C4-2B (cell line): ENCODE results near the gene ANKZF1.

Experiments used
- H3K27ac ChIP-seq: fragments of 450-650 bp; 2 replicates; pipeline ENCODE4 v1.5.1; 2017
- ZFX ChIP-seq: fragments of 450-650 bp; IDR thresholded peaks from 2 replicates; pipeline ENCODE4 v1.6.1; 2017
- TF ChIP-seq, protein P1 (sequence below): fragments of 450-650 bp; conservative IDR thresholded peaks from 2 replicates; pipeline ENCODE4 v1.5.1; 2017; ENCODE audit warnings: mild to moderate bottlenecking

The ANKZF1 gene

DNA sequence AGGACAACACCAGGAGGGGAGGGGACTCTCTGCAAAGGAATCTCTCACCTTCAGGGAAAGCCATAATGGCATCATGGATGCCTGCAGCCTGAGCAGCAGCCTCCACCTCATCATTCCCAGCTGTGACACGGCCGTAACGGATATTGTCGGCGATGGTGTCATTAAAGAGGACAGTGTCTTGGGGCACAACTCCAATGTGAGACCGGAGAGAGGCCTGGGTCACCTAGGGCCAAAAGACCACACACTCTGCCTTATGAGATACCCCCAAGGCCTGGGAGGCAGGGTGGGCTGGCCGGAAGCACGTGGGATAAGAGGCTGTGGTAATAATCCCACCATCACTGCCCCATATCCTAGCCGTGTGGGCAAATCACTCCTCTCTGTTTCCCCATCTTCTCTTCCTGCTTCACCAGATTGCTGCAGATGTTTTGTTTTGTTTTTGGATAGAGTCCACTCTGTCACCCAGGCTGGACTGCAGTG is 18.7 kb upstream of the ANKZF1 start:
- no peak overlapping the region for H3K27ac ChIP-seq
- TF ChIP-seq ZFX: no peak
- TF ChIP-seq, protein P1, sequence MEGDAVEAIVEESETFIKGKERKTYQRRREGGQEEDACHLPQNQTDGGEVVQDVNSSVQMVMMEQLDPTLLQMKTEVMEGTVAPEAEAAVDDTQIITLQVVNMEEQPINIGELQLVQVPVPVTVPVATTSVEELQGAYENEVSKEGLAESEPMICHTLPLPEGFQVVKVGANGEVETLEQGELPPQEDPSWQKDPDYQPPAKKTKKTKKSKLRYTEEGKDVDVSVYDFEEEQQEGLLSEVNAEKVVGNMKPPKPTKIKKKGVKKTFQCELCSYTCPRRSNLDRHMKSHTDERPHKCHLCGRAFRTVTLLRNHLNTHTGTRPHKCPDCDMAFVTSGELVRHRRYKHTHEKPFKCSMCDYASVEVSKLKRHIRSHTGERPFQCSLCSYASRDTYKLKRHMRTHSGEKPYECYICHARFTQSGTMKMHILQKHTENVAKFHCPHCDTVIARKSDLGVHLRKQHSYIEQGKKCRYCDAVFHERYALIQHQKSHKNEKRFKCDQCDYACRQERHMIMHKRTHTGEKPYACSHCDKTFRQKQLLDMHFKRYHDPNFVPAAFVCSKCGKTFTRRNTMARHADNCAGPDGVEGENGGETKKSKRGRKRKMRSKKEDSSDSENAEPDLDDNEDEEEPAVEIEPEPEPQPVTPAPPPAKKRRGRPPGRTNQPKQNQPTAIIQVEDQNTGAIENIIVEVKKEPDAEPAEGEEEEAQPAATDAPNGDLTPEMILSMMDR: no peak

DNA sequence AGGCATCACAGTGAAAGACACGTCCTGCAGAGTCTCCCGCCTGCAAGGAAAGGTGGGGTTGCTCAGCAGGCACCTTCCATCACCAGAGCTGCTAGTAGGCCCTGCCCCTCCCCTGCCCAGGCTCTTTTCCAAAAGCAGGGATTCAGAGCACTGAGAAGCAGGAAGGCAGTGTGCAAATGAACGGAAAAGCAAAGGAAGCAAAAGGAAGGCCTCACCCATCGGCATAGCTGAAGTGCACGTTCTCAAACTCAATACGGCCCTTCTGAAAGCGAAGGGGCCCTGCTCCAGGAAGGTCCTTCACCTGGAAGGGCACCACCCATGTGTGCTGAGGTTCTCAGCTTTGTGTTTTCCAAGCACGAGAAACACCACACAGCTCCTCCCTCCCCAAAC is 16.6 kb upstream of the ANKZF1 start:
- TF ChIP-seq ZFX: no peak
- TF ChIP-seq, protein P1: no peak
- no peak overlapping the region for H3K27ac ChIP-seq

DNA sequence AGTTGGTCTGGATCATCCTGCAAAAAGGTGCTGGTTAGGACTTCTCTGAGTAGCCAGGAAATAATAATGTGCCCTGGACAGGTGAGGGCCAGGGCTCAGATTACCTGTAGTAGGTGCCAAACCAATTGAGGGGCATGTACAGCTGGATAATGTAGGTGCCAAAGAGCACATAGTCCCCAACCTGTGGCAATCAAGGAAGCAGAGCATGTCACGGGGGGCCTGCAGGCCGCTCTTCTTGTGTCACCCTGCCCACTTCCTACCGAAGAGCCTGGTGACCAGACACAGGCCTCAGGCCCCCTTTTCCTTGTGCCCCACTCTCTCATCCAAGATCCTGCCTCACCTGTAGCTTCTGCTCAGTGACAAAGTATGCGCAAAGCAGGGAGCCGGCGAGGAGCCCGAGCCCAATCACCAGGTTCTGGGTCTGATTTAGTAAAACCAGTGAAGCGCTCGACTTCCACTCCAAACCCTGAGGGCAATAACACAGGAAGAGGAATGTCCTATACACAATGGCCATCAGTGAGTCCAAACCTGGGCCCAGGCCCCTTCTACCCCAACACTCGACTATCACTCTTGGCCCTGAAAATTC is 16.0 kb upstream of the ANKZF1 start:
- H3K27ac ChIP-seq: no peak overlapping the region
- TF ChIP-seq, protein P1: no peak
- TF ChIP-seq ZFX: no peak

DNA sequence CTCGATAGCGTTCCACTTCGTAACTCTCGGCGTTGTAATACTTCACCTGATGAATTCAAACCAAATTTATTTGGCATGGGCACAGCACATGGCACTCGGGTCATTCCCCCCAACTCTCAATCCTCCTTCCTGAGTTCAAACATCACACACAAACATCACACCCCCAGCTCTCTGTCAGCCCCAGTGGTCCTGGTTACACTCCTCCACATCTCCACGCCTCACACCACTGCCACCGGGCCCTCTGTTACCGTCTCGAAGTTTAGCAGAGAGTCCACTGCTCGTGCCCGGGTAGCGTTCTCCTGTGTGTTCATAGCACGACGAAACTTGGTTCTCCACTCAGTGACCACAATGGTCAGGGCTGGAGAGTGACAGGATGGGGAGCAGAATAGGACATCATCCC is 15.5 kb upstream of the ANKZF1 start:
- H3K27ac ChIP-seq: no peak overlapping the region
- TF ChIP-seq, protein P1: no peak
- TF ChIP-seq ZFX: no peak

DNA sequence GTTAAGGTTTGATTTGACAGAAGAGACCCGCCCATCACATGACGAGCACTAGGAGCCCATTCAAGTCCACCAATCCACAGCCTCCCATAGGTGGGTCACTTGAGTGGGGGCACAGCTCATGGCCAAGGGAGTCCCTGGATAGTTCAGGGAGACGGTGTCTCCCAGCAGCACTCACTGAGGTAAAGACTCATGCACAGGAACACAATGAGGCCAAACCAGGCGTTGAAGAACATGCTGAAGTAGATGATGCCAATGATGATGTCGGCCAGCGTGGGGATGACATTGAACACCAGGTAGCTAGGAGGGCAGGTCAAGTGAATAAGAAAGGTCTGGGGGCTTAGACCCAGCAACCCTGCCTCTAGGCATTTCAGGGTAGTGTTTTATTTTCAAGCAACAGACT is 14.8 kb upstream of the ANKZF1 start:
- TF ChIP-seq ZFX: no peak
- TF ChIP-seq, protein P1: no peak
- no peak overlapping the region for H3K27ac ChIP-seq

DNA sequence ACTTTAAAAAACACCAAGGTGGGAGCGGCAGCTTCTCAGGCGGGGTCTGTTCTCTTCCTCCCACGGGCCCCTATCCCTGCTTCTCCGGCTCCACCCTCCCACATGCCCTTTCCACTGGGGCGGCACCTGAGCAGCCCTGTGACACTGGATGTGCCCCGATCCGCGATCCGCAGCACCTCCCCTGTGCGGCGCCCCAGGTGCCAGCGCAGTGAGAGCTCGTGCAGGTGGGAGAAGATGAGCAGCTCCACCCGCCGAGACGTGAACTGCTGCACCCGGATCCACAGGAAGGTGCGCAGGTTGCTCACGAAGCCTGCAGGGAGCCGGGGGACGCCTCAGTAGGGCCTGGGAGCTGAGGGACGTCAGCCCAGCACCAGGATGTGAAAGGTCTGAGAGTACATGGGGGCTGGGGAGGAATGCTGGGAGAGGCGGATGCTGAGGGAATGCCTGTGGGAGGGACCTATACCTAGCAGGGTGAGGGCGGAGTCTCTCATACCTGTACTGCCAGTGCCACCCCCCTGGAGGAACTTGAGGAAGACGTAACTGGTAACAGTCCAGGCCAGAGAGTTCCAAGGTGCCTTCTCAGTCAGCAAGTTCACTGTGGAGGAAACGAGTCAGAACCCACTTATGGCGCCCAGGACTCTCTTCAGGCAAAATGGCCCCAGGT is 13.6 kb upstream of the ANKZF1 start:
- TF ChIP-seq, protein P1: no peak
- peak overlapping the region; percentile 94 for H3K27ac ChIP-seq

DNA sequence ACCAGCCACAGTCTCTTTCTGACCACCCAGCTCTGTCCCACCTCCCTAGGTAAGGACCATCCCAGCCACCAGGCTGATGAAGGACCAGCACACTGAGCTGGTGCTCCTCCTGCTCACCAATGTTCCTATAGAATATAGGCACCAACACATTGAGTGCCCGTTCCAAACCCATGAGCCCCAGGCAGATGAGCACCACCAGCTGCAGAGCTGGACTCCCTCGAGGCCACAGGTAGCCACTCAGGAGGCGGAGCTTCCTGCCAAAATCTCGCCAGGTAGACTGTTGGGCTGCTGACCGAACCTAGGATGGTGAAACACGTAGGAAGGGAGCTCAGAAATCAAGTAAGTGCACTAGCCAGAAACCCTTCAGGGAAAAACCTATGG is 13.1 kb upstream of the ANKZF1 start:
- TF ChIP-seq, protein P1: no peak
- no peak for TF ChIP-seq ZFX
- H3K27ac ChIP-seq: peak overlapping the region; percentile 94
